A549 (cell line): ENCODE measurements around the gene CDYL.

Source experiments
- JUN ChIP-seq, 2 experiments: fragments of >200 bp; sonication (Bioruptor Twin); formaldehyde crosslinking; IDR thresholded peaks; 2 replicates in 1 of 2; 3 replicates in 1 of 2; pipeline ENCODE4 v1.6.1; 2016 to 2017
- POLR2A ChIP-seq: IDR thresholded peaks from 2 replicates; pipeline ENCODE4 v1.6.1; 2012; ENCODE audit warnings: mild to moderate bottlenecking, low read length
- RFX5 ChIP-seq: fragments of 450-650 bp; IDR thresholded peaks from 2 replicates; pipeline ENCODE4 v1.7.1; 2014; ENCODE audit warnings: antibody characterized with exemption, mild to moderate bottlenecking, moderate library complexity

DNA sequence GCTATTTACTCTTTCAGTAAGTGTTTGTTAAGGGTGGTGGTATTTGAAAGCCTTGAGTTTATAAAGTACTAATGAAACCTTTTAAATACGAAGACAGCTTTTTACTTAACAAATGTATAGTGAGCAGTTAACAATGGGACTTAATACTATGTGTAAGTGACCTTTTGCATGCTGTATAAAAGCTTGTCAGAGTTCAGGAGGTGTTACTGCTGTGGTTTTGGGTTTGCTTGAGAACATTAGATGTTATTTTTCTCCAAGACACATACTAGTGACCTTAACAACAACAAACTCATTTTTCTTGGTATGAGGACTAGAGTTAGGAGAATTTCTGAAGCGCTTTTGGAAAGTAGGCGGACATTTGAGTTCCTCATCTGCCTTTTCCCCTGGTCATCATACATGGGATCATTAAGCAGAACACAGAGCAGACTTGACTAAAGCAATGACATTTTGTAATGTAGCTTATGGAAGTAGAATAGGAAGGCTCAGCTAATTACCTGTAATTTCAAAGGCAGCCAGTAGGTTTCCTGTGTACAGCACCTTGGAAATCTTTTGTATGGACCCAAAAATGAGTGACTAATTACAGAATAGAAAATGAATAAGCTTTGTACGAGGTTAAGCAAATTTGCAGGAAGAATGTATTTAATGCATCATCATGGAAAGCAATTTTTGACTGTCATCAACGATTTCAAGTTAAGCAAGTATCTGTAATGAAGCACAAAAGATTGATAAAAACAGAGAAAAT lies 14.1 kb downstream of the CDYL start:
- no peak for TF ChIP-seq JUN (IDR thresholded peaks at IDR 0.05)
- no peak for TF ChIP-seq RFX5
- no peak for TF ChIP-seq POLR2A
